HepG2 (cell line): Measurements from ENCODE around the gene RINL. TPM values are rescaled to one million over a fixed set of nuclear protein-coding genes. Genes with fewer than 3 reads are reported as not detected.

Experiments used
- ATAC-seq: fragments of 200-7000 bp; cut with Tn5 transposase; 3 replicates; pipeline ENCODE4 v1.9.1; 2020; ENCODE audit warnings: mild to moderate bottlenecking, moderate library complexity
- BruUV-seq: library from RNA; stranded (reverse); fragments of 400-500 nt; replicated peaks from 2 replicates; lab custom pipeline; 2021; lab: Mats Ljungman, UMichigan
- CTCF ChIA-PET: fragments of 300-600 bp; formaldehyde crosslinking; extraction: SDS; loops from one replicate; lab custom pipeline; 2021; ENCODE audit warnings: low total read pairs, inconsistent platforms, low intra/inter-chr PET ratio; lab: Yijun Ruan, JAX
- POLR2A ChIA-PET: fragments of 350-600 bp; sonication (Branson Sonifier 250); formaldehyde crosslinking; loops from one replicate; lab custom pipeline; 2020; ENCODE audit warnings: antibody characterized with exemption, inconsistent platforms; lab: Yijun Ruan, JAX
- DNase-seq: peaks from one replicate; pipeline ENCODE4 v3.0.0-alpha.2; 2015; ENCODE audit warnings: low spot score
- FAIRE-seq: peaks from 3 replicates; lab custom pipeline; 2011; peaks lifted over from hg19 to GRCh38; lab: Jason Lieb, UNC
- H2AFZ ChIP-seq: one replicate; pipeline ENCODE4 v1.6.1; 2011; ENCODE audit warnings: low read length, inconsistent platforms
- H3K27ac ChIP-seq: fragments of 300-600 bp; 3 replicates; pipeline ENCODE4 v1.8.0; 2011; ENCODE audit warnings: mixed run types, mild to moderate bottlenecking, mixed read lengths, low read length, inconsistent platforms; ENCODE audit not compliant: insufficient read depth; ENCODE audit errors: extremely low read length
- H3K27me3 ChIP-seq, 2 experiments: fragments of 200-600 bp in 1 of 2; 2 replicates in 1 of 2; 3 replicates in 1 of 2; pipeline versions ENCODE4 v1.6.0 to v1.8.0; 2011; ENCODE audit warnings: low read length in 2 of 2, mild to moderate bottlenecking in 2 of 2, moderate library complexity in 2 of 2, inconsistent platforms in 1 of 2; ENCODE audit not compliant: insufficient read depth in 2 of 2, control insufficient read depth in 1 of 2
- H3K36me3 ChIP-seq, 2 experiments: fragments of 200-600 bp in 1 of 2; replicated peaks in 1 of 2; 2 replicates in 1 of 2; 3 replicates in 1 of 2; pipeline versions ENCODE4 v1.5.1 to v1.8.0; 2011; ENCODE audit warnings: low read length in 2 of 2, inconsistent platforms in 1 of 2; ENCODE audit not compliant: insufficient read depth in 2 of 2, control insufficient read depth in 1 of 2
- H3K4me1 ChIP-seq: 2 replicates; pipeline ENCODE4 v1.5.1; 2012; ENCODE audit warnings: low read length, inconsistent platforms; ENCODE audit not compliant: insufficient read depth
- H3K4me2 ChIP-seq: 2 replicates; pipeline ENCODE4 v1.6.0; 2011; ENCODE audit warnings: low read depth, low read length, inconsistent platforms
- H3K4me3 ChIP-seq, 3 experiments: fragments of 200-600 bp in 1 of 3; sonication (generic), shearing (Covaris generic) in 1 of 3; replicated peaks in 1 of 3; 2 replicates each; pipeline ENCODE4 v1.5.1; 2011 to 2016; ENCODE audit warnings: low read length in 3 of 3, inconsistent platforms in 2 of 3, low read depth in 2 of 3, mild to moderate bottlenecking in 2 of 3, control low read depth in 1 of 3, mixed read lengths in 1 of 3; ENCODE audit not compliant: insufficient read depth in 1 of 3
- H3K79me2 ChIP-seq: one replicate; pipeline ENCODE4 v1.6.1; 2011; ENCODE audit warnings: low read length, inconsistent platforms; ENCODE audit not compliant: insufficient read depth
- H3K9ac ChIP-seq: 2 replicates; pipeline ENCODE4 v1.6.0; 2011; ENCODE audit warnings: mild to moderate bottlenecking, low read depth, low read length, inconsistent platforms; ENCODE audit not compliant: insufficient read depth
- H3K9me3 ChIP-seq: 2 replicates; pipeline ENCODE4 v1.5.1; 2012; ENCODE audit warnings: mild to moderate bottlenecking, low read length
- H4K20me1 ChIP-seq: 2 replicates; pipeline ENCODE4 v1.6.0; 2011; ENCODE audit warnings: inconsistent platforms, mild to moderate bottlenecking, low read length, moderate library complexity; ENCODE audit not compliant: insufficient read depth
- ARNT2 ChIP-seq: sonication (generic); formaldehyde crosslinking; IDR thresholded peaks from 2 replicates; pipeline ENCODE4 v1.8.0; 2022; ENCODE audit warnings: mild to moderate bottlenecking, low read depth, missing genetic modification reagents, moderate library complexity
- FOXK1 ChIP-seq: sonication (generic); formaldehyde crosslinking; IDR thresholded peaks from 2 replicates; pipeline ENCODE4 v1.4.0; 2020; ENCODE audit warnings: low read depth, missing genetic modification reagents, borderline replicate concordance
- KMT2B ChIP-seq: IDR thresholded peaks from 2 replicates; pipeline ENCODE4 v1.6.1; 2016; ENCODE audit warnings: missing genetic modification reagents, missing compliant biosample characterization
- NFIC ChIP-seq: IDR thresholded peaks from 2 replicates; pipeline ENCODE4 v1.6.1; 2012; ENCODE audit warnings: mild to moderate bottlenecking, low read length, inconsistent platforms
- PHF5A ChIP-seq: IDR thresholded peaks from one replicate; pipeline ENCODE4 v1.6.1; 2018; ENCODE audit warnings: low read depth, missing genetic modification reagents; ENCODE audit not compliant: unreplicated experiment
- RCOR2 ChIP-seq: IDR thresholded peaks from 2 replicates; pipeline ENCODE4 v1.6.1; 2016; ENCODE audit warnings: missing biosample characterization, missing genetic modification reagents
- RFX1 ChIP-seq: fragments of 450-650 bp; IDR thresholded peaks from 2 replicates; pipeline ENCODE4 v1.6.1; 2017
- SOX13 ChIP-seq, 3 experiments: fragments of 450-650 bp in 1 of 3; sonication (generic) in 1 of 3; formaldehyde crosslinking in 1 of 3; IDR thresholded peaks in 2 of 3; conservative IDR thresholded peaks in 1 of 3; 2 replicates each; pipeline versions ENCODE4 v1.5.0 to v1.6.1; 2016 to 2020; ENCODE audit warnings: antibody characterized with exemption in 1 of 3, mild to moderate bottlenecking in 1 of 3, missing compliant biosample characterization in 1 of 3, missing genetic modification reagents in 1 of 3, moderate library complexity in 1 of 3
- WGBS: methylation state at CpG from one replicate; pipeline ENCODE4 v1.1.6; 2017; ENCODE audit warnings: low lambda C conversion rate; 5-methylcytosine and 5-hydroxymethylcytosine counted together
- in situ Hi-C: cut with HindIII; loops from 2 replicates; pipeline ENCODE4 v1.10.0; 2017; ENCODE audit warnings: low pct_unique_long_range_greater_than_20kb; ENCODE audit not compliant: extremely low pct_ligation_motif_present
- intact Hi-C: fragments of 100-400 bp; cut with micrococcal nuclease; formaldehyde crosslinking; loops from one replicate; pipeline ENCODE4 v1.10.0; 2022; ENCODE audit not compliant: unreplicated experiment
- polyA plus RNA-seq, 8 experiments: library from polyadenylated mRNA; depleted of rRNA in 3 of 8; stranded (reverse) in 7 of 8; unstranded in 1 of 8; fragments of >200 nt; fragmentation: Illumina TruSeq in 4 of 8; extraction: Trizol in 4 of 8; gene quantifications; 2 replicates each; pipeline versions ENCODE4 v1.2.1 to v1.2.3, GENCODE V29; 2011 to 2016; ENCODE audit warnings: low read depth in 4 of 8, missing spikeins in 1 of 8, mixed read lengths in 1 of 8; ENCODE audit not compliant: insufficient read depth in 1 of 8
- total RNA-seq, 5 experiments: library from RNA; depleted of rRNA; stranded (reverse); fragments of >200 nt; fragmentation: Illumina TruSeq; extraction: Trizol; gene quantifications; 2 replicates each; pipeline ENCODE4 v1.2.3, GENCODE V29; 2016; ENCODE audit warnings: low read depth in 1 of 5
- TF ChIP-seq, protein P1 (sequence below): sonication (generic); formaldehyde crosslinking; IDR thresholded peaks from one replicate; pipeline ENCODE4 v1.5.1; 2020; ENCODE audit warnings: mild to moderate bottlenecking, missing genetic modification reagents; ENCODE audit errors: not compliant biosample characterization
- TF ChIP-seq, protein P2 (sequence below): sonication (generic); formaldehyde crosslinking; IDR thresholded peaks from 2 replicates; pipeline ENCODE4 v1.4.0; 2020; ENCODE audit warnings: missing genetic modification reagents
- TF ChIP-seq, protein P3 (sequence below): sonication (generic); formaldehyde crosslinking; IDR thresholded peaks from 2 replicates; pipeline ENCODE4 v1.4.0; 2020; ENCODE audit warnings: missing genetic modification reagents

Gene RINL
- total and polyA plus RNA-seq, 2 of the 13 experiments (the other 11 are each of a cell fraction or from before 2014, with no cell fraction given): 11.4 to 18.0 TPM

DNA sequence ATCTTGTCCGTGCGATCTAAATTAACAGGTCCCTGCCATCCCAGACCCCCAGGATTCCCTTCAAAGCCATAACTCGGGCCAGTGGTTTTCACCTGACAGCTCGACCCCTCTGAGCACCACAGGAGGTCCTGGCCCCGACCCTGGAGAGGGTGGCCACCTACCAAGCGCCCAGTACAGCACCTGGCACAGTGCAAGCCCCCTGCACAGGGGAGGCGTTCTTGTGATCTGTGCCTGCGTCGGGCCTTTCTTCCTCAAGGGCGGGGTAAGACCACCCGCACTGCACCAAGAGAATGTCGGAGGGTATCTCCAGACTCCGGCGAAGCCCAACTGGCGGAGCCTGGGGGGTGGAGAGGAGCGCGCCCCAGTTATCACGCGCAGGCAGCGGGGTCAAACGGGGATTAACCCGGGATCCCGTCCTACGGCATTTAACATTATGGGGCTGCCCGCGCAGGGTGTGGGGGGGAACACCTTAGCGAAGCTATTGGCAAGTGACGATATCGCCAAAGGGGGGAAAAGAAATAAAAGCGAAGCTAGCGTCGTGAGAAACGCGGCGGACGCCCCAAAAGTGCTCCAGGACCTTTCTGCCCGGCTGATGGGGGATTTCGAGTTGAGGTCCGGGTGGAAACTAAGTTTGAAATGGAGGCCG is 27.0 kb downstream of the RINL start:
- H3K4me2 ChIP-seq: peak overlapping the region; percentile 88
- ChIA-PET CTCF (no interaction called here), POLR2A (interaction anchor here (0.9 to 9.1 kb wide), 21 partner anchors 9 to 232 kb away, joined by 3 to 148 read pairs (median 5); partner anchors contain the start of genes ACTN4, ECH1, EIF3K and MRPS12)
- no peak for DNase-seq
- no peak overlapping the region for H2AFZ ChIP-seq
- FAIRE-seq: no peak
- peak overlapping the region; percentile 84 for H3K27ac ChIP-seq
- H3K4me3 ChIP-seq: peak overlapping the region; percentile 62 to 87 (median 72)
- intact Hi-C loops (loop anchor here (2.0 kb wide), 2 partner anchors 20 to 48 kb away; partner anchors contain the start of genes ECH1, NFKBIB and SIRT2), in situ Hi-C loops (no loop called here)
- no peaks in the 10 kb centered on the region; a peak in 1 of 5 replicates for H3K27me3 ChIP-seq
- peak; percentile 8 for ATAC-seq
- peaks cover 27% of the 10 kb centered on the region for H4K20me1 ChIP-seq
- H3K4me1 ChIP-seq: peaks cover 53% of the 10 kb centered on the region
- H3K79me2 ChIP-seq: peaks cover 39% of the 10 kb centered on the region
- H3K9ac ChIP-seq: peak overlapping the region; percentile 78
- 4% methylated on average over 34 of the region's 40 CpGs for WGBS
- H3K36me3 ChIP-seq: peaks cover 10 to 18% of the 10 kb centered on the region in 2 experiments
- BruUV-seq: TSS peak; percentile 86
- H3K9me3 ChIP-seq: no peaks in the 10 kb centered on the region
- TF ChIP-seq RFX1: no peak
- TF ChIP-seq, protein P1, sequence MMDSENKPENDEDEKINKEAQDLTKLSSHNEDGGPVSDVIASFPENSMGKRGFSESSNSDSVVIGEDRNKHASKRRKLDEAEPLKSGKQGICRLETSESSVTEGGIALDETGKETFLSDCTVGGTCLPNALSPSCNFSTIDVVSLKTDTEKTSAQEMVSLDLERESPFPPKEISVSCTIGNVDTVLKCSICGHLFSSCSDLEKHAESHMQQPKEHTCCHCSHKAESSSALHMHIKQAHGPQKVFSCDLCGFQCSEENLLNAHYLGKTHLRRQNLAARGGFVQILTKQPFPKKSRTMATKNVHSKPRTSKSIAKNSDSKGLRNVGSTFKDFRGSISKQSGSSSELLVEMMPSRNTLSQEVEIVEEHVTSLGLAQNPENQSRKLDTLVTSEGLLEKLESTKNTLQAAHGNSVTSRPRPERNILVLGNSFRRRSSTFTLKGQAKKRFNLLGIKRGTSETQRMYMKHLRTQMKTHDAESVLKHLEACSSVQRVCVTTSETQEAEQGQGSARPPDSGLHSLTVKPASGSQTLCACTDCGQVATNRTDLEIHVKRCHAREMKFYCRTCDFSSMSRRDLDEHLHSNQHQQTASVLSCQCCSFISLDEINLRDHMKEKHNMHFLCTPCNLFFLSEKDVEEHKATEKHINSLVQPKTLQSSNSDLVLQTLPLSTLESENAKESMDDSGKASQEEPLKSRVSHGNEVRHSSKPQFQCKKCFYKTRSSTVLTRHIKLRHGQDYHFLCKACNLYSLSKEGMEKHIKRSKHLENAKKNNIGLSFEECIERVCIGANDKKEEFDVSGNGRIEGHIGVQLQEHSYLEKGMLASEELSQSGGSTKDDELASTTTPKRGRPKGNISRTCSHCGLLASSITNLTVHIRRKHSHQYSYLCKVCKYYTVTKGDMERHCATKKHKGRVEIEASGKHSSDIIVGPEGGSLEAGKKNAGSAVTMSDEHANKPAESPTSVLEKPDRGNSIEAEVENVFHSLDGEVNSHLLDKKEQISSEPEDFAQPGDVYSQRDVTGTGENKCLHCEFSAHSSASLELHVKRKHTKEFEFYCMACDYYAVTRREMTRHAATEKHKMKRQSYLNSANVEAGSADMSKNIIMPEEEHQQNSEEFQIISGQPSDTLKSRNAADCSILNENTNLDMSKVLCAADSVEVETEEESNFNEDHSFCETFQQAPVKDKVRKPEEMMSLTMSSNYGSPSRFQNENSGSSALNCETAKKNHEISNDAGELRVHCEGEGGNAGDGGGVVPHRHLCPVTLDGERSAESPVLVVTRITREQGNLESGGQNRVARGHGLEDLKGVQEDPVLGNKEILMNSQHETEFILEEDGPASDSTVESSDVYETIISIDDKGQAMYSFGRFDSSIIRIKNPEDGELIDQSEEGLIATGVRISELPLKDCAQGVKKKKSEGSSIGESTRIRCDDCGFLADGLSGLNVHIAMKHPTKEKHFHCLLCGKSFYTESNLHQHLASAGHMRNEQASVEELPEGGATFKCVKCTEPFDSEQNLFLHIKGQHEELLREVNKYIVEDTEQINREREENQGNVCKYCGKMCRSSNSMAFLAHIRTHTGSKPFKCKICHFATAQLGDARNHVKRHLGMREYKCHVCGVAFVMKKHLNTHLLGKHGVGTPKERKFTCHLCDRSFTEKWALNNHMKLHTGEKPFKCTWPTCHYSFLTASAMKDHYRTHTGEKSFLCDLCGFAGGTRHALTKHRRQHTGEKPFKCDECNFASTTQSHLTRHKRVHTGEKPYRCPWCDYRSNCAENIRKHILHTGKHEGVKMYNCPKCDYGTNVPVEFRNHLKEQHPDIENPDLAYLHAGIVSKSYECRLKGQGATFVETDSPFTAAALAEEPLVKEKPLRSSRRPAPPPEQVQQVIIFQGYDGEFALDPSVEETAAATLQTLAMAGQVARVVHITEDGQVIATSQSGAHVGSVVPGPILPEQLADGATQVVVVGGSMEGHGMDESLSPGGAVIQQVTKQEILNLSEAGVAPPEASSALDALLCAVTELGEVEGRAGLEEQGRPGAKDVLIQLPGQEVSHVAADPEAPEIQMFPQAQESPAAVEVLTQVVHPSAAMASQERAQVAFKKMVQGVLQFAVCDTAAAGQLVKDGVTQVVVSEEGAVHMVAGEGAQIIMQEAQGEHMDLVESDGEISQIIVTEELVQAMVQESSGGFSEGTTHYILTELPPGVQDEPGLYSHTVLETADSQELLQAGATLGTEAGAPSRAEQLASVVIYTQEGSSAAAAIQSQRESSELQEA (CRISPR knock-in tag): peak; percentile 34
- TF ChIP-seq KMT2B (CRISPR knock-in tag): no peak
- TF ChIP-seq, protein P2, sequence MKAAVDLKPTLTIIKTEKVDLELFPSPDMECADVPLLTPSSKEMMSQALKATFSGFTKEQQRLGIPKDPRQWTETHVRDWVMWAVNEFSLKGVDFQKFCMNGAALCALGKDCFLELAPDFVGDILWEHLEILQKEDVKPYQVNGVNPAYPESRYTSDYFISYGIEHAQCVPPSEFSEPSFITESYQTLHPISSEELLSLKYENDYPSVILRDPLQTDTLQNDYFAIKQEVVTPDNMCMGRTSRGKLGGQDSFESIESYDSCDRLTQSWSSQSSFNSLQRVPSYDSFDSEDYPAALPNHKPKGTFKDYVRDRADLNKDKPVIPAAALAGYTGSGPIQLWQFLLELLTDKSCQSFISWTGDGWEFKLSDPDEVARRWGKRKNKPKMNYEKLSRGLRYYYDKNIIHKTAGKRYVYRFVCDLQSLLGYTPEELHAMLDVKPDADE (CRISPR knock-in tag): no peak
- TF ChIP-seq FOXK1 (CRISPR knock-in tag): no peak
- 0 out of 2 replicates have a peak, but pooled peaks have one; percentile 28 for TF ChIP-seq NFIC
- TF ChIP-seq RCOR2 (CRISPR knock-in tag): no peak
- no peak for TF ChIP-seq SOX13 (IDR thresholded peaks at IDR 0.05)
- TF ChIP-seq SOX13 (CRISPR knock-in tag; conservative IDR thresholded peaks at IDR 0.05 in 1 of 2, IDR thresholded peaks at IDR 0.05 in 1 of 2): 0 out of 4 replicates have a peak, but pooled peaks of 1 of the 2 experiments have one; percentile 8
- TF ChIP-seq, protein P3, sequence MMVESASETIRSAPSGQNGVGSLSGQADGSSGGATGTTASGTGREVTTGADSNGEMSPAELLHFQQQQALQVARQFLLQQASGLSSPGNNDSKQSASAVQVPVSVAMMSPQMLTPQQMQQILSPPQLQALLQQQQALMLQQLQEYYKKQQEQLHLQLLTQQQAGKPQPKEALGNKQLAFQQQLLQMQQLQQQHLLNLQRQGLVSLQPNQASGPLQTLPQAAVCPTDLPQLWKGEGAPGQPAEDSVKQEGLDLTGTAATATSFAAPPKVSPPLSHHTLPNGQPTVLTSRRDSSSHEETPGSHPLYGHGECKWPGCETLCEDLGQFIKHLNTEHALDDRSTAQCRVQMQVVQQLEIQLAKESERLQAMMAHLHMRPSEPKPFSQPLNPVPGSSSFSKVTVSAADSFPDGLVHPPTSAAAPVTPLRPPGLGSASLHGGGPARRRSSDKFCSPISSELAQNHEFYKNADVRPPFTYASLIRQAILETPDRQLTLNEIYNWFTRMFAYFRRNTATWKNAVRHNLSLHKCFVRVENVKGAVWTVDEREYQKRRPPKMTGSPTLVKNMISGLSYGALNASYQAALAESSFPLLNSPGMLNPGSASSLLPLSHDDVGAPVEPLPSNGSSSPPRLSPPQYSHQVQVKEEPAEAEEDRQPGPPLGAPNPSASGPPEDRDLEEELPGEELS (CRISPR knock-in tag): no peak
- no peak for TF ChIP-seq PHF5A (CRISPR knock-in tag)
- TF ChIP-seq ARNT2 (CRISPR knock-in tag): no peak; the same call in 1 of the 2 replicates
